DOHH2 (cell line): ENCODE results near the gene GFAP.

Source experiments
- H3F3A ChIP-seq: fragments of 200-600 bp; sonication (generic), shearing (Covaris generic); 2 replicates; pipeline ENCODE4 v1.6.0; 2016; ENCODE audit warnings: antibody characterized with exemption, mild to moderate bottlenecking; ENCODE audit not compliant: control insufficient read depth, insufficient read depth
- H3K27ac ChIP-seq: fragments of 200-600 bp; sonication (generic); 2 replicates; pipeline ENCODE4 v1.5.1; 2014; ENCODE audit warnings: low read depth, mild to moderate bottlenecking, low read length, moderate library complexity
- H3K27me3 ChIP-seq: fragments of 200-600 bp; sonication (generic); 2 replicates; pipeline ENCODE4 v1.6.1; 2014; ENCODE audit warnings: mild to moderate bottlenecking, low read length, mixed read lengths; ENCODE audit not compliant: control insufficient read depth
- H3K36me3 ChIP-seq: fragments of 200-600 bp; sonication (generic); 2 replicates; pipeline ENCODE4 v1.6.1; 2014; ENCODE audit warnings: mild to moderate bottlenecking, low read length, moderate library complexity, mixed read lengths; ENCODE audit not compliant: control insufficient read depth
- H3K4me1 ChIP-seq: fragments of 200-600 bp; sonication (generic); 2 replicates; pipeline ENCODE4 v1.6.1; 2014; ENCODE audit warnings: mild to moderate bottlenecking, low read length, mixed read lengths; ENCODE audit not compliant: control insufficient read depth
- H3K4me2 ChIP-seq: fragments of 200-600 bp; sonication (generic); 2 replicates; pipeline ENCODE4 v1.6.0; 2014; ENCODE audit warnings: mild to moderate bottlenecking, low read length, moderate library complexity
- H3K4me3 ChIP-seq: fragments of 200-600 bp; sonication (generic); 2 replicates; pipeline ENCODE4 v1.5.1; 2014; ENCODE audit warnings: mild to moderate bottlenecking, low read length, mixed read lengths
- H3K79me2 ChIP-seq: fragments of 200-600 bp; sonication (generic); 2 replicates; pipeline ENCODE4 v1.6.1; 2014; ENCODE audit warnings: mild to moderate bottlenecking, low read length, mixed read lengths; ENCODE audit not compliant: control insufficient read depth
- H3K9me2 ChIP-seq: fragments of 200-600 bp; sonication (generic); replicated peaks from 2 replicates; pipeline ENCODE4 v1.6.1; 2014; ENCODE audit warnings: mild to moderate bottlenecking, low read length, mixed read lengths; ENCODE audit not compliant: control insufficient read depth
- H3K9me3 ChIP-seq: fragments of 200-600 bp; sonication (generic); 2 replicates; pipeline ENCODE4 v1.6.1; 2014; ENCODE audit warnings: antibody characterized with exemption, low read length, mixed read lengths; ENCODE audit not compliant: control insufficient read depth, insufficient read depth
- H4K20me1 ChIP-seq: fragments of 200-600 bp; sonication (generic); 2 replicates; pipeline ENCODE4 v1.6.0; 2014; ENCODE audit warnings: low read depth, mild to moderate bottlenecking, antibody characterized with exemption, low read length, moderate library complexity; ENCODE audit not compliant: control insufficient read depth, insufficient read depth
- EZH2phosphoT487 ChIP-seq: fragments of 200-600 bp; sonication (generic); IDR thresholded peaks from 2 replicates; pipeline ENCODE4 v1.6.1; 2017; ENCODE audit warnings: borderline replicate concordance, mild to moderate bottlenecking, antibody characterized with exemption, low read length, moderate library complexity, mixed read lengths
- TF ChIP-seq, protein P1 (sequence below): fragments of 200-600 bp; sonication (generic); IDR thresholded peaks from one replicate; pipeline ENCODE4 v1.5.1; 2014; ENCODE audit warnings: antibody characterized with exemption, mild to moderate bottlenecking, low read depth, low read length; ENCODE audit not compliant: poor library complexity, severe bottlenecking

The GFAP gene

GRCh38 chr17:44940317-44940716 is 25.0 kb upstream of the GFAP start:
- Histone ChIP-seq H3K27me3 (no peaks in the 10 kb centered on the region), H3K36me3 (peaks cover 77% of the 10 kb centered on the region), H4K20me1 (no peaks in the 10 kb centered on the region), H3F3A (peaks cover 7% of the 10 kb centered on the region; the same call in 1 of the 2 replicates), H3K4me1 (peaks cover 15% of the 10 kb centered on the region), H3K79me2 (peaks cover 93% of the 10 kb centered on the region), H3K4me3 (no peak overlapping the region), H3K27ac (no peak overlapping the region), H3K9me2 (no peaks in the 10 kb centered on the region), H3K4me2 (no peak overlapping the region), H3K9me3 (no peaks in the 10 kb centered on the region)
- TF ChIP-seq, protein P1, sequence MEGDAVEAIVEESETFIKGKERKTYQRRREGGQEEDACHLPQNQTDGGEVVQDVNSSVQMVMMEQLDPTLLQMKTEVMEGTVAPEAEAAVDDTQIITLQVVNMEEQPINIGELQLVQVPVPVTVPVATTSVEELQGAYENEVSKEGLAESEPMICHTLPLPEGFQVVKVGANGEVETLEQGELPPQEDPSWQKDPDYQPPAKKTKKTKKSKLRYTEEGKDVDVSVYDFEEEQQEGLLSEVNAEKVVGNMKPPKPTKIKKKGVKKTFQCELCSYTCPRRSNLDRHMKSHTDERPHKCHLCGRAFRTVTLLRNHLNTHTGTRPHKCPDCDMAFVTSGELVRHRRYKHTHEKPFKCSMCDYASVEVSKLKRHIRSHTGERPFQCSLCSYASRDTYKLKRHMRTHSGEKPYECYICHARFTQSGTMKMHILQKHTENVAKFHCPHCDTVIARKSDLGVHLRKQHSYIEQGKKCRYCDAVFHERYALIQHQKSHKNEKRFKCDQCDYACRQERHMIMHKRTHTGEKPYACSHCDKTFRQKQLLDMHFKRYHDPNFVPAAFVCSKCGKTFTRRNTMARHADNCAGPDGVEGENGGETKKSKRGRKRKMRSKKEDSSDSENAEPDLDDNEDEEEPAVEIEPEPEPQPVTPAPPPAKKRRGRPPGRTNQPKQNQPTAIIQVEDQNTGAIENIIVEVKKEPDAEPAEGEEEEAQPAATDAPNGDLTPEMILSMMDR: no peak
- no peak for TF ChIP-seq EZH2phosphoT487

DNA sequence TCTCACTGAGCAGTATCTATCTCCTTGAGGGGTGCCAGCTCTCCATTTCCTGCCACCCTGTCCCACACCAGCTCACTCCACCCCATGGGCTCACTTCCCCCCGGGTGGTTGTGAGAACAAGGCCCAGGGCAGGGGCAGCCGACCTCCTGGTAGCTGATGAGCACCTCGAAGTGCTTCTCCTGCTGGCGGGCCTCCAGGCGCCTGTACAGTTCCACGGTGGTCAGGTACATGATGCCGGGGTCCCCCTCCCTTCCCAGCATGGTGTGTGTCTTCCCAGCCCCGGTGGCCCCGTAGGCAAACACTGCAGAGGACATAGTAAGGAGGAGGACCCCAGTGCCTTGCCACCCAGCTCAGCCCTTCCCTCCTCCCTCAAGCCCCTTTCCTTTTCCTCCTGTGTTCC is 19.8 kb upstream of the GFAP start:
- Histone ChIP-seq H3K36me3 (peaks cover 83% of the 10 kb centered on the region), H3K9me3 (no peaks in the 10 kb centered on the region), H3K27me3 (no peaks in the 10 kb centered on the region), H3K4me3 (no peak overlapping the region), H3K79me2 (peaks cover 41% of the 10 kb centered on the region), H3K4me1 (no peaks in the 10 kb centered on the region), H4K20me1 (no peaks in the 10 kb centered on the region), H3F3A (peaks cover 4% of the 10 kb centered on the region; the same call in 1 of the 2 replicates), H3K9me2 (no peaks in the 10 kb centered on the region), H3K4me2 (no peak overlapping the region), H3K27ac (no peak overlapping the region)
- TF ChIP-seq EZH2phosphoT487: no peak
- TF ChIP-seq, protein P1: no peak

DNA sequence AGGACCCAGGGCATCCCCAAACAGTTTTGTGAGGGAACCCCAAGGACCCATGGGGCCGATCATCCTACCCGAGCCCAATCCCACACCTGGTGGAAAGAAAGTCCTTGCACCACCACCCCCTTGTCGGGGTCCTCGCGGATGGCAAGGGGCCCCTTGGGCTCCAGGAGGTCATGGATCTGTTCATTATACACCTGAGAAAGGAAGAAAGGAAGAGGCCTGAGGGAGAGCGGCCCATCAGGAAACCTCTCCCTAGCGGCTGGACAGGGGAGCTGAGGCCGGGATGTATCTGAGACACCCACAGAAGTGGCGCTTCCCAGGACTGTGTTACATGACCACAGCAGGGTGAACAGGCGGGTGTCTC is 19.4 kb upstream of the GFAP start:
- Histone ChIP-seq H3K9me3 (no peaks in the 10 kb centered on the region), H3K79me2 (peaks cover 37% of the 10 kb centered on the region), H3F3A (peaks cover 4% of the 10 kb centered on the region; the same call in 1 of the 2 replicates), H3K4me2 (no peak overlapping the region), H3K27me3 (no peaks in the 10 kb centered on the region), H3K27ac (no peak overlapping the region), H4K20me1 (no peaks in the 10 kb centered on the region), H3K4me3 (no peak overlapping the region), H3K9me2 (no peaks in the 10 kb centered on the region), H3K36me3 (peaks cover 83% of the 10 kb centered on the region), H3K4me1 (no peaks in the 10 kb centered on the region)
- TF ChIP-seq, protein P1: no peak
- TF ChIP-seq EZH2phosphoT487: no peak
